Epithelial cell of esophagus (primary cell): ENCODE data around the gene FBXL19.

Experiments
- DNase-seq: peaks from one replicate; pipeline ENCODE4 v3.0.0; 2010; ENCODE audit warnings: low read depth
- H3K4me3 ChIP-seq: 2 replicates; pipeline ENCODE4 v1.5.1; 2011; ENCODE audit warnings: mild to moderate bottlenecking, low read length, control low read depth
- TF ChIP-seq, protein P1 (sequence below): IDR thresholded peaks from 2 replicates; pipeline ENCODE4 v1.5.1; 2011; ENCODE audit warnings: low read depth, mild to moderate bottlenecking, low read length, control low read depth, inconsistent platforms; ENCODE audit not compliant: insufficient read depth; ENCODE audit errors: missing control alignments

The FBXL19 gene

GRCh38 chr16:30912794-30913412 lies 10.5 kb upstream of the FBXL19 start:
- TF ChIP-seq, protein P1, sequence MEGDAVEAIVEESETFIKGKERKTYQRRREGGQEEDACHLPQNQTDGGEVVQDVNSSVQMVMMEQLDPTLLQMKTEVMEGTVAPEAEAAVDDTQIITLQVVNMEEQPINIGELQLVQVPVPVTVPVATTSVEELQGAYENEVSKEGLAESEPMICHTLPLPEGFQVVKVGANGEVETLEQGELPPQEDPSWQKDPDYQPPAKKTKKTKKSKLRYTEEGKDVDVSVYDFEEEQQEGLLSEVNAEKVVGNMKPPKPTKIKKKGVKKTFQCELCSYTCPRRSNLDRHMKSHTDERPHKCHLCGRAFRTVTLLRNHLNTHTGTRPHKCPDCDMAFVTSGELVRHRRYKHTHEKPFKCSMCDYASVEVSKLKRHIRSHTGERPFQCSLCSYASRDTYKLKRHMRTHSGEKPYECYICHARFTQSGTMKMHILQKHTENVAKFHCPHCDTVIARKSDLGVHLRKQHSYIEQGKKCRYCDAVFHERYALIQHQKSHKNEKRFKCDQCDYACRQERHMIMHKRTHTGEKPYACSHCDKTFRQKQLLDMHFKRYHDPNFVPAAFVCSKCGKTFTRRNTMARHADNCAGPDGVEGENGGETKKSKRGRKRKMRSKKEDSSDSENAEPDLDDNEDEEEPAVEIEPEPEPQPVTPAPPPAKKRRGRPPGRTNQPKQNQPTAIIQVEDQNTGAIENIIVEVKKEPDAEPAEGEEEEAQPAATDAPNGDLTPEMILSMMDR: no peak
- no peak overlapping the region for H3K4me3 ChIP-seq
- DNase-seq: no peak

- TF ChIP-seq, protein P1: no peak
- DNase-seq: no peak
Measured at GRCh38 chr16:30914830-30915229, 8.5 kb upstream of the FBXL19 start.

GRCh38 chr16:30918614-30919013 lies 4.8 kb upstream of the FBXL19 start:
- H3K4me3 ChIP-seq: no peak overlapping the region
- DNase-seq: no peak
- TF ChIP-seq, protein P1: no peak

More at GRCh38 chr16:30914830-30915229, 8.5 kb upstream of the FBXL19 start:
- no peak overlapping the region for H3K4me3 ChIP-seq

DNA sequence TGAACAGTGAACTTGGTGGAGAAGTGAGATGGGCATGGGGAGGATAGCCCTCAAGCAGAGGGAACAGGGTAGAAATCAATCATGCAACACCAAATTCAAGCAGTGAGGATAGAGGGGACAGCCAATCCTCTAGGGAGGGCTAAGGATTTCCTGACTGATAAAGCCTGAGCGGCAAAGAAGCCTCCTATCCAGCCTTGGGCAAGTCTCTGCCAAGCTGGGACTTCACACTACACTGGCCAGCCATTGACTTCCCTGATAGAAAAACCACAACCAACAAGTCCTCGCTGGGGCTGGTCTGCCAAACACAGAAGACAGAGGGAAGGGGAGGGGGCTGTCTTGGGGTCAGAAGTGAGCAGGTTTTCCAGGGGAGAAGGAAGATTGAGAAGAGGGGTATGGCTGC lies 2.5 kb upstream of the FBXL19 start:
- TF ChIP-seq, protein P1: no peak
- no peak overlapping the region for H3K4me3 ChIP-seq
- DNase-seq: no peak

GRCh38 chr16:30921459-30921747 lies 2.0 kb upstream of the FBXL19 start:
- TF ChIP-seq, protein P1: no peak
- DNase-seq: no peak
- peak overlapping the region; percentile 63 for H3K4me3 ChIP-seq

DNA sequence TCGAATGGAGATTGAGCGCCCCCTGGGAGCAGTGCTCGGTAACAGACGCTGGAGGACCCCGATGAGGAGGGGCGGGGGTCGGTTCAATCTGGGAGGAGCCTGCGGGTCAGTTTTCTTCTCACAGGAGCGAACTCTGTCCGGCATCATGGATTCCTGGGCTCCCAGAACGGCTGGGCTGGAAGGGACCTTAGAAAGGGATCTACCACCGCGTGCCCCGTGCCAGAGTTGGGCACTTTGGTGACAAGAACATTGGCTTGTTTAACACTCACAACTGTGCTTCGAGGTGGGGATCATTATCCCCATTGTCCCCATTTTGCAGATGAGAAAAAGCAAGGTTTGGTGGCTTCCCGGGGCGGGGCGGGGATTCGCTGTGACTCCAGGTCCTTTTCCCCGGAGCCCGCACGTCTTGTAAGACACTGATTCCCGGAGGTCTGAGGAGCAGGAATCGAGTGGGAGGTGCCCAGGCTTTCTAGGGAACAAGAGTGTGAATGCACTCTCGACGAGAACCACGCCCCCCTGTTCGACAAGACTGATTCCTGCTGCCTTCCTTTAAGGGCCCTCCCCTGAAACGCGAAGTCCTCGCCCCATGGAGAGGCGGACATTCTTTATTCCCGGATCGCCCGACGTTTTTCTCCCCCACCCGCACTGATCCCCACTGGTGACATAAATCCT lies 1.5 kb upstream of the FBXL19 start:
- peak; percentile 94 for DNase-seq
- TF ChIP-seq, protein P1: peak; percentile 85
- peak overlapping the region; percentile 63 for H3K4me3 ChIP-seq

- TF ChIP-seq, protein P1: no peak
- H3K4me3 ChIP-seq: peak overlapping the region; percentile 74
- peak; percentile 100 for DNase-seq
Measured at GRCh38 chr16:30922420-30922959, 882 bp upstream of the FBXL19 start.
